Measurements from ENCODE around the gene RNF103. TPM values are rescaled to one million over a fixed set of nuclear protein-coding genes. Genes with fewer than 3 reads are reported as not detected.

The RNF103 gene
- total and polyA plus RNA-seq, 2 experiments from 2014 or later: 22.0 to 28.1 TPM

GRCh38 chr2:86624267-86624547, 542 bp upstream of the RNF103 start:
- H3K4me3 ChIP-seq: peak overlapping the region; percentile 76
- no peaks in the 10 kb centered on the region for H3K27me3 ChIP-seq
- peak in 1 of 2 donors; percentile 18 for DNase-seq (ENCODE audit: low read depth in 1 of 2, low spot score in 1 of 2)
- peaks cover 11% of the 10 kb centered on the region for H3K4me1 ChIP-seq (ENCODE audit: low read depth)
- no peak for TF ChIP-seq CTCF (IDR thresholded peaks at IDR 0.05; ENCODE audit: low read depth, low read length)
- peak overlapping the region; percentile 99 for H3K27ac ChIP-seq
- peaks cover 4% of the 10 kb centered on the region for H3K36me3 ChIP-seq
- no peaks in the 10 kb centered on the region for H3K9me3 ChIP-seq (ENCODE audit: low read depth)

GRCh38 chr2:86623043-86623493, 597 bp downstream of the RNF103 start:
- Histone ChIP-seq H3K4me1 (ENCODE audit: low read depth) (peaks cover 11% of the 10 kb centered on the region), H3K4me3 (peak overlapping the region; percentile 76), H3K36me3 (peaks cover 13% of the 10 kb centered on the region), H3K27ac (peak overlapping the region; percentile 99), H3K9me3 (ENCODE audit: low read depth) (no peaks in the 10 kb centered on the region), H3K27me3 (no peaks in the 10 kb centered on the region)
- no peak for TF ChIP-seq CTCF (IDR thresholded peaks at IDR 0.05; ENCODE audit: low read depth, low read length)
- DNase-seq (ENCODE audit: low read depth in 1 of 2, low spot score in 1 of 2): peak; percentile 11 to 61

- H3K9me3 ChIP-seq (ENCODE audit: low read depth): no peaks in the 10 kb centered on the region
- H3K27me3 ChIP-seq: no peaks in the 10 kb centered on the region
- no peak for TF ChIP-seq CTCF (IDR thresholded peaks at IDR 0.05; ENCODE audit: low read depth, low read length)
- H3K4me1 ChIP-seq (ENCODE audit: low read depth): peaks cover 11% of the 10 kb centered on the region
- peak; percentile 22 to 31 for DNase-seq (ENCODE audit: low read depth in 1 of 2, low spot score in 1 of 2)
- peak overlapping the region; percentile 99 for H3K27ac ChIP-seq
- H3K4me3 ChIP-seq: peak overlapping the region; percentile 76
- peaks cover 17% of the 10 kb centered on the region for H3K36me3 ChIP-seq
Observed at GRCh38 chr2:86622519-86623042, 1.1 kb downstream of the RNF103 start.

- no peaks in the 10 kb centered on the region for H3K27me3 ChIP-seq
- DNase-seq (ENCODE audit: low read depth in 1 of 2, low spot score in 1 of 2): peak in 1 of 2 donors; percentile 14
- peaks cover 29% of the 10 kb centered on the region for H3K36me3 ChIP-seq
- no peaks in the 10 kb centered on the region for H3K9me3 ChIP-seq (ENCODE audit: low read depth)
- H3K4me3 ChIP-seq: peak overlapping the region; percentile 76
- peaks cover 11% of the 10 kb centered on the region for H3K4me1 ChIP-seq (ENCODE audit: low read depth)
- no peak for TF ChIP-seq CTCF (IDR thresholded peaks at IDR 0.05; ENCODE audit: low read depth, low read length)
- H3K27ac ChIP-seq: peak overlapping the region; percentile 99
Observed at GRCh38 chr2:86621280-86621943, 2.3 kb downstream of the RNF103 start.

- H3K36me3 ChIP-seq: peaks cover 37% of the 10 kb centered on the region
Observed at GRCh38 chr2:86617738-86618137, 5.9 kb downstream of the RNF103 start.

More at GRCh38 chr2:86617738-86618137, 5.9 kb downstream of the RNF103 start:
- no peak overlapping the region for H3K4me3 ChIP-seq
- H3K4me1 ChIP-seq (ENCODE audit: low read depth): peaks cover 11% of the 10 kb centered on the region
- DNase-seq (ENCODE audit: low read depth in 1 of 2, low spot score in 1 of 2): no peak
- no peaks in the 10 kb centered on the region for H3K27me3 ChIP-seq
- no peak for TF ChIP-seq CTCF (IDR thresholded peaks at IDR 0.05; ENCODE audit: low read depth, low read length)
- H3K9me3 ChIP-seq (ENCODE audit: low read depth): no peaks in the 10 kb centered on the region
- no peak overlapping the region for H3K27ac ChIP-seq

Measured in cardiac muscle cell (in vitro differentiated cells and primary cell).